D341Med (cell line): ENCODE results near the gene TCHHL1.

Experiments used
- DNase-seq: peaks from one replicate; pipeline ENCODE4 v3.0.0; 2012; ENCODE audit warnings: low spot score

Gene TCHHL1

GRCh38 chr1:152038871-152039270 is 50.0 kb downstream of the TCHHL1 start:
- no peak for DNase-seq

DNA sequence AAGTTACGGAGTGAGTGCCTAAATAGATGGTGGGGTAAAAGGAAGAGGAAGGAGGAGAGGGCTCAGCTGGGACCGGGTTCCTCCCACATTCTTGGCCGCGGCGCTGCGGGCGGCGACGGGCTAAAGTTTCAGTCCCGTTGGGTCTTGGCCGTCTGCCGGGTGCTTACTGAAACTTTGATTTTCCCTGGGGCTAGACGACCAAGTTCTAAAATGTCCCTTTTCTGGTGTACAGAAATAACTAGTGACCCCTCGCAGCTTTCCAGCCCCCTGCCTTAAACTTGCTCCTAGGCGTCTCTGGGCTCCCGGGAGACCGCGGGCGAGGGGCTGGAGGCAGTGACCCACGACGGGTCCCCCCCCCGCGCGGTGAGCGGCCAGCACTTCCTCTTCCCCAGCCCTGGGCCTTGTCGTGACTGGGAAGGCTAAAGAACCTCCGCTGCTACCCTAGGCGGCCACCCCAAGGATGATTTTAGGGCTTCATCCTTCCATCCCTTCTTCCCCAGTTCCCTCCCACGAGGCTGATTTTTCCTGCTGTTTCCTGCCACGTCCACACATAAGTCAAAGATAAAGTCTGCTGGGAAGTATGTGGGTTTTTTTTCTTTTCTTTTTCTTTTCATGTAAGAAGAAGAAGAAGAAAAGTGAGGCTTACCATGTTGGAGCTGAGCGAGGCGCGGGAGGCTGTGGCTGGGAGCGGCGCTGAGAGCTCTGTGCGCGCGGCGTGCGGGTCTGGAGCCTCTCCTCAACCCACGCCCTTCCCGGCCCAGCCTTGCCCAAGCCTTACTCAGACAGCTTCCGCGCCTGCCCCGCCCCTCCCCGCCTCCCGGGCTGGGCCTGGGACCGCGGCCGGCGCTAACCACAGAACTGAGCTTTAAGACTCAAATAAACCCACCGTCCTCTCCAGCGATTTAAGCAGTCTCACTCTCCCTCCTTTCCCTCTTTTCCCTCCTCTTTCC is 52.3 kb downstream of the TCHHL1 start, which contains the start of gene S100A11:
Gene S100A11, minus strand, starts transcription at position 738 of the 950 bp plus-strand sequence. Its CDS starts 89 bp downstream, at position 649.
- DNase-seq, result peak; percentile 55

GRCh38 chr1:152035539-152036266 is 53.2 kb downstream of the TCHHL1 start:
- no peak for DNase-seq

DNA sequence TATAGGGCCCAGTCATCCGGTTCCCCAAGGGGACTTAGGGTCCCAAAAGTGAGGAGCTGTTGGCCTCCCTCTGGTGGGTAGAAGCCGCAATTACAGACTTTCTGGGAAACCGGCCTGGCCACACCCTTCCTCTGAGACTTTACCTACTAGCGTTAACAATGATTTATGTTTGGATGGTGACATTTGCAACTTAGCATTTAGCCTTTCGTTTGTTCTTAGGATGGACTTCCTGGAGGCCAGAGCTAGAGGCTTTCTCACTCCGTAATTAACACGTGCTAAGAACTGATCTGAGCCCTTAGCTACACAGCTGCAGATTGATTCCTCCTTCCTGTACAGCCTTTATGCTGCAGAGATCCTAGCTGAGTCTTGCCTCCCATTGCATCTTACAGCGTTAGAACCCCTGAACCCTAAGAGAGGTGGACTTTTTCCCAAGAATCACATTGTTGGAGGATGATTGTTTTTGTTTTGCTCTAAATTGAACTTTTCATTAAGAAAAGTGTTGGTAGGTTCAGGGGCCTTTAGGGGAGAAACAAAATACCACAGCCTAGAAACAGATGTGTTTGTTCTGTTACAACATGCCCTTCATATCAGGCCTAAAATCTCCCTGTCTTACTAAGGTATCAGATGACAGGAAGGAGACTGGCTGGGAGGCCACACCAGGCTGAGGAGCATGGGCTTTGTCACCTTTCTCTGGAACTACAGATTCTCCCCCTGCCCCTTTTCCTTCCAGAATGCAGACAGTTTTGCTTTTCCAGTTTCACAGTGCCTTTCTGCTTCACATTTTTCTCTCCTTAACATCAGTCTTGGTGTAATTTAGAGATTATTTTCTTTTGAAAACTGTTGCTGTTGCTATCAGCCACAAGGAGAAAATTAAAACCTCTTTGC is 54.0 kb downstream of the TCHHL1 start:
- peak; percentile 73 for DNase-seq

DNA sequence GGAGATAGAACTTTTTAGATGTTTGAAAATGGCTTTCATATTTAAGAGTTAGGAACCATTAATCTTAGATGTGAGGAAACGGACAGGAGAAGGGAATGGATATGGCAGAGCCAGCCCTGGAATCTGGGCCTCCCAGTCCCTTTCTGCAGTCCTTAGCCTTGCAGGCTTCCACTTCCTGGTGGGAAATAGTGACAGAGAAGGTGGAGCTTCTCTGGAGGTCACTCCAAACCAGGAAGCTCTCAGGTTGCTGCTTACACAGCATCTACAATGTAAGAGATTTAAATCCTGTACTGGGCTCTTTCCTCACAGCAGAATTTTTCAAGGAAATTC is 54.6 kb downstream of the TCHHL1 start:
- no peak for DNase-seq
